CD4-positive, alpha-beta T cell treated with Interleukin-17A for 1 hour (primary cell): ENCODE data around the gene THRA.

Source experiments
- DNase-seq: peaks from one replicate; pipeline ENCODE4 v3.0.0-alpha.2; 2020

The THRA gene

GRCh38 chr17:40086150-40087044 is 23.6 kb downstream of the THRA start:
- DNase-seq, result peak; percentile 66

GRCh38 chr17:40087049-40087794 is 24.5 kb downstream of the THRA start:
- no peak for DNase-seq

DNA sequence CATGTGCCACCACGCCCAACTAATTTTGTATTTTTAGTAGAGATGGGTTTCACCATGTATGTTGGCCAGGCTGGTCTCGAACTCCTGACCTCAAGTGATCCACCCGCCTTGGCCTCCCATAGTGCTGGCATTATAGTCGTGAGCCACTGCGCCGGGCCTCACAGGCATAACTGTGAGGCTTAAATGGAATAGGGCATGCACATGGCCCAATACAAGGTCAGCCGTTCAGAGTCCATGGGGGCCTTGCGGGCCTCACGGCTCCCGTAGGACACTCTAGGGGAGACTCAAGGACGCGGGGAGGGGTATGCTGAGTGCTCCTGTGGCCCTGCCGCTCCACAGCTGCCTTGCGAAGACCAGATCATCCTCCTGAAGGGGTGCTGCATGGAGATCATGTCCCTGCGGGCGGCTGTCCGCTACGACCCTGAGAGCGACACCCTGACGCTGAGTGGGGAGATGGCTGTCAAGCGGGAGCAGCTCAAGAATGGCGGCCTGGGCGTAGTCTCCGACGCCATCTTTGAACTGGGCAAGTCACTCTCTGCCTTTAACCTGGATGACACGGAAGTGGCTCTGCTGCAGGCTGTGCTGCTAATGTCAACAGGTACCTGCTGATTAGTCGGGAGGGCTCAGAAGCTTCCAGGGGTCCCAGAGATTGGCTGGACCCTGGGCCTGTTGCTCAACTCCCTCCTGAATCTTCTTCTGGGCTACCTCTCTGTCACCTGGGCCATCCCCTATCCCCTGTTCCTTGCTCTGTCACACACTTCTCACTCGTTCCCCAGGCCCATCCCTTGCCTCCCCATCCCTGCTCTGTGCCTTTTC is 25.3 kb downstream of the THRA start:
- DNase-seq, result no peak

DNA sequence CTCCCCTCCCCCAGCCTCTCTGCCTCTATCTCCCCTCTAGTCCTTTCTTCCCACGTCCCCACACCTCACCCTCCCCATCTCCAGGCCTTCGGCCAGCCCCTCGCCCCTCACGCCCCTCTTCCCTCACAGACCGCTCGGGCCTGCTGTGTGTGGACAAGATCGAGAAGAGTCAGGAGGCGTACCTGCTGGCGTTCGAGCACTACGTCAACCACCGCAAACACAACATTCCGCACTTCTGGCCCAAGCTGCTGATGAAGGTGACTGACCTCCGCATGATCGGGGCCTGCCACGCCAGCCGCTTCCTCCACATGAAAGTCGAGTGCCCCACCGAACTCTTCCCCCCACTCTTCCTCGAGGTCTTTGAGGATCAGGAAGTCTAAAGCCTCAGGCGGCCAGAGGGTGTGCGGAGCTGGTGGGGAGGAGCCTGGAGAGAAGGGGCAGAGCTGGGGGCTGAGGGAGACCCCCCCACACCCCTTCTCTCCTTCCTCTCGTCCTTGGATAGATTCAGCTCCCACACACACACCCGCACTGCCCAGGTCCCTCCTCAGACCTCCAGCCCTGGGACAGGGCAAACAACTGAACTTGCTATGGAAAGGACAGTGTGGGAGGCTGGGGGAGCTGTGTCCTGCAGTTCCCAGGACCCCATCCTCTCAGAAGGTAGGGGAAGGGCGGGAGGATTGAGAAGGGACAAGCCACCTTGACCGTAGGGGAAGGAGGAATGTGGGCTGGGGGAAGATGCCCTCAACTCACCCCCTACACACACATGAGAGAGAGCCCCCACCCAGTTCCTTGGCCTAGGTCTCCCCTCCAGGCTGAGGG is 26.5 kb downstream of the THRA start:
- DNase-seq, result no peak

DNA sequence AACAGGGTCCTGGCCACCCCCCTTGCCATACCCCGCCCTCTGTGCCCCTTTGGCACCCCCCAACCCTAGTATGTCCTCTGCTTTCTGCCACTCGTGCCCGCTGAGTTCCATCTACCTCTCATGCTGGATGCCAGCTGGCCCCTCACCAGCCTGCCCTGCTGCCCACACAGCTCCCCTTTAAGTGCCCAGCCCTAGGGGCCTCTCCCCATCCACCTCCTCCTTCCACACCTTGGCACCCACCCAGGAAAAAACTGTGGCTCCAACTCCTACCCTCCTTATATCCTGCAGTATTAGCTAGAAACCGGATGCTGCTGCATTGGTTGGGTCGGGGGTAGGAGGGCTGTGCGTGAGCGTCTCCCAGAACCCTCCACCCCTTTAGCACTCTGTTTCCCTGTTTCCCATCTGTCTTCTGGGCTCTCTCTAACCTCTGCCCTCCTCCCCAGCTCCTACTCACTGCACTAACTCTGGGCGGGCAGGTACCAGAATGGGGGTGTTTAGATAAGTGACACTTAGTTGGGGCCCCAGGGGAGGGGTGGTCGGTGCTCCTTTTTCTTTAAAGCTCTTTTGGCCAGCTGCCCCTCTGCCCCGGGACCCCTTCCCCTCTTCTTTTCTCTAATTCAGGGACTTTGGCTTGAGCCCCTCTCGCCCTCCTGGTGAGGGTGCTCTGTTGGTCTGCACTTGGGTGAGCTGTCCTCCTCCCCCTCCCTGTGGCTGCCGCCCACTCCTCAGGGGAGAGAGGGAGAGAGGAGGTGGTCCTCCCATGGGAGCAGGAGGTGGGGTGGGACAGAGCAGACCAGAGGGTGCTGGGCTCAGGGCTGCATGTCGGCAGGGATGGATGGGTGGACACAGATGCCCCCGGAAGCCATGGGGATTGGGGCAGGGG is 27.7 kb downstream of the THRA start:
- no peak for DNase-seq

- no peak for DNase-seq
Observed at GRCh38 chr17:40091691-40092397, 29.1 kb downstream of the THRA start.

- DNase-seq, result no peak
Observed at GRCh38 chr17:40092581-40092980, 29.8 kb downstream of the THRA start.

GRCh38 chr17:40093005-40093579 is 30.3 kb downstream of the THRA start:
- DNase-seq, result no peak

DNA sequence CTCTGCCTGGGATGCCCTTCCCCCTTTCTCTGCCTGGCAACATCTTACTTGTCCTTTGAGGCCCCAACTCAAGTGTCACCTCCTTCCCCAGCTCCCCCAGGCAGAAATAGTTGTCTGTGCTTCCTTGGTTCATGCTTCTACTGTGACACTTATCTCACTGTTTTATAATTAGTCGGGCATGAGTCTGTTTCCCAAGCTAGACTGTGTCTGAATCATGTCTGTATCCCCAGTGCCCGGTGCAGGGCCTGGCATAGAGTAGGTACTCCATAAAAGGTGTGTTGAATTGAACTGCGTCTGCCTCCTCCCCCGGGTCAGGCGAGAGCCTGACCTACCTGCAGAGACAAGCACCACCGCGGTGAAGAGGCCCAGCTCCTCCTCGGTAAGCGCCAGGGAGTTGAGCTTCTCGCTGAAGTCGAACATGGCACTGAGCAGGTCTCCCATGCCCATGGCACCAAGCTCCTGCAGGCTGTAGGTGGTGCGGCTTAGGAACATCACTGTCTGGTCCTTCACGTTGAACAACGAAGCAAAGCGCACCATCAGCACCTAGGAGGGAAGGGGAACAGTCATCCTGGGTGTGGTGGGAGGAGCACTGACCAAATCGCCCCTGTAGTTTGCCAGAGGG is 30.9 kb downstream of the THRA start:
- DNase-seq, result no peak

DNA sequence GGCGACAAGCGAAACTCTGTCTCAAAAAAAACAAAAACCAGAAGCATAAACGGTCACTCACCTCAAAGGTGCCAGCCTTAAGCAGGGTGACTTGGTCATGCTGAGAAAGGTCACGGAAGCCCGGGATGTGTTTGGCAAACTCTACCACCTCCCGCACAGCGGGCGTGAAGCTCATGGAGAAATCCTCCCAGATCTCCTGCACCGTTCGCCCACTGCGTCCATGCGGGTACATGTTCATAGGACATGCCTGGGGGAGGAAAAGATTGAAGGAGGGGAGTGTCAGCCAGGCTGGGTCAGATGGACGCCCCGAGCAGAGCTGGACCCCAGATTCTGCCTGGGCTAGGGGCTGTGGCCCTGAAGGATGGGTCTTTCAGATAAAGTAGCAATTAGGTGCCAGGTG is 32.1 kb downstream of the THRA start:
- no peak for DNase-seq

GRCh38 chr17:40095351-40095943 is 32.7 kb downstream of the THRA start:
- no peak for DNase-seq

- DNase-seq, result peak; percentile 98
Observed at GRCh38 chr17:40095944-40096791, 33.4 kb downstream of the THRA start.

DNA sequence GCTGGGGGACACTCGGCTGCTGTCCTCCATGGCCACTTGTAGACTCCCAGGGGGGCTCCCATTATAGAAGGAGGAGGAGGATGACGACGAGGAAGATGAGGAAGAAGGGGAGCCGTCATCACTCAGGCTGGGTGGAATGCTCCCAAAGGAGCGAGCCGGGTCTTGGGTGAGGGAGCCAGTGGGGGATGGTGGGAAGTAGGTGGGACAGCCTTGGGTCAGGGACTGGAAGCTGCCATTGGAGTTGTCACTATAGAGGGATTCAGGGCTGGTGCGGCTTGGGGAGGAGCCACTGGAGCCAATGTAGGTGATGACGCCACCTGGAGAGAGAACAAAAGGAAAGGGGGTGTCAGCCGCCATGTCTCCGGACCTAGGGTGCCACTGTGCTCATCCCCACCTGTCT is 34.3 kb downstream of the THRA start:
- DNase-seq, result no peak

GRCh38 chr17:40097931-40098845 is 35.4 kb downstream of the THRA start:
- DNase-seq, result no peak

- DNase-seq, result peak; percentile 100
Observed at GRCh38 chr17:40098846-40099618, 36.3 kb downstream of the THRA start.
